A673 (cell line): ENCODE measurements around the gene FGF14.

Source experiments
- CTCF ChIP-seq: fragments of 300-800, 200-600 bp; sonication (generic); conservative IDR thresholded peaks from 2 replicates; pipeline ENCODE4 v1.5.1; 2017; ENCODE audit warnings: low read depth, mild to moderate bottlenecking, antibody characterized with exemption, low read length, moderate library complexity, mixed read lengths
- EZH2 ChIP-seq: fragments of 200-600 bp; sonication (generic); IDR thresholded peaks from 2 replicates; pipeline ENCODE4 v1.6.1; 2017; ENCODE audit warnings: borderline replicate concordance, low read depth, mild to moderate bottlenecking, mixed read lengths, antibody characterized with exemption, low read length; ENCODE audit not compliant: poor library complexity, severe bottlenecking

- TF ChIP-seq CTCF (no peak), EZH2 (no peak)
These were observed 365.9 kb downstream of the FGF14 start for GRCh38 chr13:102035969-102036368.
